HepG2 (cell line): ENCODE results near the gene ASB9. TPM values are rescaled to one million over a fixed set of nuclear protein-coding genes. Genes with fewer than 3 reads are reported as not detected.

ENCODE experiments used
- ATAC-seq: fragments of 200-7000 bp; cut with Tn5 transposase; 3 replicates; pipeline ENCODE4 v1.9.1; 2020; ENCODE audit warnings: mild to moderate bottlenecking, moderate library complexity
- BruUV-seq: library from RNA; stranded (reverse); fragments of 400-500 nt; replicated peaks from 2 replicates; lab custom pipeline; 2021; lab: Mats Ljungman, UMichigan
- CTCF ChIA-PET: fragments of 300-600 bp; formaldehyde crosslinking; extraction: SDS; loops from one replicate; lab custom pipeline; 2021; ENCODE audit warnings: low total read pairs, inconsistent platforms, low intra/inter-chr PET ratio; lab: Yijun Ruan, JAX
- POLR2A ChIA-PET: fragments of 350-600 bp; sonication (Branson Sonifier 250); formaldehyde crosslinking; loops from one replicate; lab custom pipeline; 2020; ENCODE audit warnings: antibody characterized with exemption, inconsistent platforms; lab: Yijun Ruan, JAX
- DNase-seq: peaks from one replicate; pipeline ENCODE4 v3.0.0-alpha.2; 2015; ENCODE audit warnings: low spot score
- FAIRE-seq: peaks from 3 replicates; lab custom pipeline; 2011; peaks lifted over from hg19 to GRCh38; lab: Jason Lieb, UNC
- H2AFZ ChIP-seq: one replicate; pipeline ENCODE4 v1.6.1; 2011; ENCODE audit warnings: low read length, inconsistent platforms
- H3K27ac ChIP-seq: fragments of 300-600 bp; 3 replicates; pipeline ENCODE4 v1.8.0; 2011; ENCODE audit warnings: mixed run types, mild to moderate bottlenecking, mixed read lengths, low read length, inconsistent platforms; ENCODE audit not compliant: insufficient read depth; ENCODE audit errors: extremely low read length
- H3K27me3 ChIP-seq, 2 experiments: fragments of 200-600 bp in 1 of 2; 2 replicates in 1 of 2; 3 replicates in 1 of 2; pipeline versions ENCODE4 v1.6.0 to v1.8.0; 2011; ENCODE audit warnings: low read length in 2 of 2, mild to moderate bottlenecking in 2 of 2, moderate library complexity in 2 of 2, inconsistent platforms in 1 of 2; ENCODE audit not compliant: insufficient read depth in 2 of 2, control insufficient read depth in 1 of 2
- H3K36me3 ChIP-seq, 2 experiments: fragments of 200-600 bp in 1 of 2; replicated peaks in 1 of 2; 2 replicates in 1 of 2; 3 replicates in 1 of 2; pipeline versions ENCODE4 v1.5.1 to v1.8.0; 2011; ENCODE audit warnings: low read length in 2 of 2, inconsistent platforms in 1 of 2; ENCODE audit not compliant: insufficient read depth in 2 of 2, control insufficient read depth in 1 of 2
- H3K4me1 ChIP-seq: 2 replicates; pipeline ENCODE4 v1.5.1; 2012; ENCODE audit warnings: low read length, inconsistent platforms; ENCODE audit not compliant: insufficient read depth
- H3K4me2 ChIP-seq: 2 replicates; pipeline ENCODE4 v1.6.0; 2011; ENCODE audit warnings: low read depth, low read length, inconsistent platforms
- H3K4me3 ChIP-seq, 3 experiments: fragments of 200-600 bp in 1 of 3; sonication (generic), shearing (Covaris generic) in 1 of 3; replicated peaks in 1 of 3; 2 replicates each; pipeline ENCODE4 v1.5.1; 2011 to 2016; ENCODE audit warnings: low read length in 3 of 3, inconsistent platforms in 2 of 3, low read depth in 2 of 3, mild to moderate bottlenecking in 2 of 3, control low read depth in 1 of 3, mixed read lengths in 1 of 3; ENCODE audit not compliant: insufficient read depth in 1 of 3
- H3K79me2 ChIP-seq: one replicate; pipeline ENCODE4 v1.6.1; 2011; ENCODE audit warnings: low read length, inconsistent platforms; ENCODE audit not compliant: insufficient read depth
- H3K9ac ChIP-seq: 2 replicates; pipeline ENCODE4 v1.6.0; 2011; ENCODE audit warnings: mild to moderate bottlenecking, low read depth, low read length, inconsistent platforms; ENCODE audit not compliant: insufficient read depth
- H3K9me3 ChIP-seq: 2 replicates; pipeline ENCODE4 v1.5.1; 2012; ENCODE audit warnings: mild to moderate bottlenecking, low read length
- H4K20me1 ChIP-seq: 2 replicates; pipeline ENCODE4 v1.6.0; 2011; ENCODE audit warnings: inconsistent platforms, mild to moderate bottlenecking, low read length, moderate library complexity; ENCODE audit not compliant: insufficient read depth
- ATF7-NPFF ChIP-seq: sonication (generic); formaldehyde crosslinking; IDR thresholded peaks from 2 replicates; pipeline ENCODE4 v1.8.1; 2023; ENCODE audit warnings: mild to moderate bottlenecking, low read depth, missing genetic modification reagents, moderate library complexity
- CREB1 ChIP-seq, 2 experiments: fragments of 450-650 bp in 1 of 2; IDR thresholded peaks; 2 replicates each; pipeline ENCODE4 v1.6.1; 2016 to 2017; ENCODE audit warnings: control low read depth in 1 of 2, mild to moderate bottlenecking in 1 of 2, missing compliant biosample characterization in 1 of 2, missing genetic modification characterization in 1 of 2
- EEA1 ChIP-seq: sonication (generic); formaldehyde crosslinking; IDR thresholded peaks from 2 replicates; pipeline ENCODE4 v1.5.1; 2020; ENCODE audit warnings: mild to moderate bottlenecking, missing genetic modification reagents, borderline replicate concordance
- GATAD2A ChIP-seq: IDR thresholded peaks from 2 replicates; pipeline ENCODE4 v1.6.1; 2016
- HMGA1 ChIP-seq: sonication (generic); formaldehyde crosslinking; conservative IDR thresholded peaks from 2 replicates; pipeline ENCODE4 v1.4.0; 2020; ENCODE audit warnings: missing genetic modification reagents
- IRF2 ChIP-seq: IDR thresholded peaks from 2 replicates; pipeline ENCODE4 v1.6.1; 2018; ENCODE audit warnings: missing genetic modification reagents, missing compliant biosample characterization
- KLF13 ChIP-seq: sonication (generic); formaldehyde crosslinking; IDR thresholded peaks from 2 replicates; pipeline ENCODE4 v1.4.0; 2020; ENCODE audit warnings: mild to moderate bottlenecking, missing genetic modification reagents
- MAZ ChIP-seq, 2 experiments: sonication (generic) in 1 of 2; formaldehyde crosslinking in 1 of 2; IDR thresholded peaks; 2 replicates each; pipeline versions ENCODE4 v1.5.0 to v1.6.1; 2012 to 2020; ENCODE audit warnings: low read depth in 2 of 2, mild to moderate bottlenecking in 2 of 2, borderline replicate concordance in 1 of 2, improper control_type of control experiment in 1 of 2, low read length in 1 of 2, missing genetic modification reagents in 1 of 2, moderate library complexity in 1 of 2
- RFX3 ChIP-seq: IDR thresholded peaks from 2 replicates; pipeline ENCODE4 v1.6.1; 2016; ENCODE audit warnings: missing biosample characterization, missing genetic modification reagents
- RXRB ChIP-seq: IDR thresholded peaks from 2 replicates; pipeline ENCODE4 v1.6.1; 2016; ENCODE audit warnings: borderline replicate concordance, missing genetic modification reagents, missing compliant biosample characterization
- SIN3B ChIP-seq: fragments of 150-350 bp; IDR thresholded peaks from 2 replicates; pipeline ENCODE4 v1.6.1; 2014; ENCODE audit warnings: low read length
- SIX1 ChIP-seq: sonication (generic); formaldehyde crosslinking; IDR thresholded peaks from 2 replicates; pipeline ENCODE4 v1.4.0; 2020; ENCODE audit warnings: missing genetic modification reagents, borderline replicate concordance
- SKIL ChIP-seq: sonication (generic); formaldehyde crosslinking; IDR thresholded peaks from 2 replicates; pipeline ENCODE4 v1.8.0; 2022; ENCODE audit warnings: missing genetic modification reagents, mild to moderate bottlenecking, moderate library complexity, borderline replicate concordance
- SOX5 ChIP-seq: IDR thresholded peaks from 2 replicates; pipeline ENCODE4 v1.6.1; 2016; ENCODE audit warnings: borderline replicate concordance
- ZKSCAN5 ChIP-seq: sonication (generic); formaldehyde crosslinking; IDR thresholded peaks from 2 replicates; pipeline ENCODE4 v1.5.1; 2020; ENCODE audit warnings: mild to moderate bottlenecking, missing genetic modification reagents
- ZNF143 ChIP-seq: sonication (generic); formaldehyde crosslinking; IDR thresholded peaks from 2 replicates; pipeline ENCODE4 v1.4.0; 2020; ENCODE audit warnings: missing genetic modification reagents
- ZNF446 ChIP-seq: sonication (generic); formaldehyde crosslinking; IDR thresholded peaks from 2 replicates; pipeline ENCODE4 v1.5.0; 2020; ENCODE audit warnings: mild to moderate bottlenecking, missing genetic modification reagents
- ZNF740 ChIP-seq: sonication (generic); formaldehyde crosslinking; IDR thresholded peaks from 2 replicates; pipeline ENCODE4 v1.4.0; 2020; ENCODE audit warnings: missing genetic modification reagents
- WGBS: methylation state at CpG from one replicate; pipeline ENCODE4 v1.1.6; 2017; ENCODE audit warnings: low lambda C conversion rate; 5-methylcytosine and 5-hydroxymethylcytosine counted together
- in situ Hi-C: cut with HindIII; loops from 2 replicates; pipeline ENCODE4 v1.10.0; 2017; ENCODE audit warnings: low pct_unique_long_range_greater_than_20kb; ENCODE audit not compliant: extremely low pct_ligation_motif_present
- intact Hi-C: fragments of 100-400 bp; cut with micrococcal nuclease; formaldehyde crosslinking; loops from one replicate; pipeline ENCODE4 v1.10.0; 2022; ENCODE audit not compliant: unreplicated experiment
- polyA plus RNA-seq, 8 experiments: library from polyadenylated mRNA; depleted of rRNA in 3 of 8; stranded (reverse) in 7 of 8; unstranded in 1 of 8; fragments of >200 nt; fragmentation: Illumina TruSeq in 4 of 8; extraction: Trizol in 4 of 8; gene quantifications; 2 replicates each; pipeline versions ENCODE4 v1.2.1 to v1.2.3, GENCODE V29; 2011 to 2016; ENCODE audit warnings: low read depth in 4 of 8, missing spikeins in 1 of 8, mixed read lengths in 1 of 8; ENCODE audit not compliant: insufficient read depth in 1 of 8
- total RNA-seq, 5 experiments: library from RNA; depleted of rRNA; stranded (reverse); fragments of >200 nt; fragmentation: Illumina TruSeq; extraction: Trizol; gene quantifications; 2 replicates each; pipeline ENCODE4 v1.2.3, GENCODE V29; 2016; ENCODE audit warnings: low read depth in 1 of 5

Gene ASB9
- total and polyA plus RNA-seq, 2 of the 13 experiments (the other 11 are each of a cell fraction or from before 2014, with no cell fraction given), result 4.2 to 13.8 TPM

DNA sequence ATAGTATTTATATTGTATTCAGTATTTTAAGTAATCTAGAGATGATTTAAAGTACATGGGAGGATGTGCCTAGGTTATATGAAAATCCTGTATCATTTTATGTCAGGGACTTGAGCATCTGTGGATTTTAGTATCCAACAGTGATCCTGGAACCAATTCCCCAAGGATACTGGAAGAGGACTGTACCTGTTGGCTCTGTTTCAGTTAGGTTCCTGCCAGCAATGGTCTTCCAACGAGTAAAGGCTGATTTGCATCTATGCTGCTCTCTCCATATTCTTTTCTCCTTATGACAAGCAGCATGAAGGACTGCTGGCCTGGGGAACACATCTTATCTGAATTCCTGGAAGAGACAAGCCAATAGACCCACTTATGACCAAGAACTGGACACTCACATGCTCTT is 34.9 kb downstream of the ASB9 start:
- WGBS, result 0% methylated on average over 1 of the region's 1 CpG
- H2AFZ ChIP-seq, result no peak overlapping the region
- H3K4me2 ChIP-seq, result no peak overlapping the region
- no peak for FAIRE-seq
- no peaks in the 10 kb centered on the region for H3K79me2 ChIP-seq
- TF ChIP-seq RXRB (CRISPR knock-in tag), result no peak
- no peak for TF ChIP-seq SKIL (CRISPR knock-in tag)
- TF ChIP-seq ZKSCAN5 (CRISPR knock-in tag), result no peak
- no TSS peak for BruUV-seq
- no peak overlapping the region for H3K27ac ChIP-seq
- POLR2A ChIA-PET, result no interaction called here
- no peak overlapping the region for H3K4me3 ChIP-seq
- no peak for DNase-seq
- intact Hi-C loops, result no loop called here
- H3K27me3 ChIP-seq, result no peaks in the 10 kb centered on the region
- no peaks in the 10 kb centered on the region for H3K36me3 ChIP-seq
- CTCF ChIA-PET, result no interaction called here
- no peak for ATAC-seq
- H3K4me1 ChIP-seq, result no peaks in the 10 kb centered on the region
- H3K9ac ChIP-seq, result no peak overlapping the region
- H3K9me3 ChIP-seq, result no peaks in the 10 kb centered on the region
- in situ Hi-C loops, result no loop called here
- H4K20me1 ChIP-seq, result no peaks in the 10 kb centered on the region

GRCh38 chrX:15233416-15234015 is 36.4 kb downstream of the ASB9 start:
- no peaks in the 10 kb centered on the region for H3K9me3 ChIP-seq
- H3K4me1 ChIP-seq, result no peaks in the 10 kb centered on the region
- no peak overlapping the region for H2AFZ ChIP-seq
- no peak for ATAC-seq
- no peak overlapping the region for H3K27ac ChIP-seq
- no peak overlapping the region for H3K4me3 ChIP-seq
- H3K4me2 ChIP-seq, result no peak overlapping the region
- DNase-seq, result no peak
- FAIRE-seq, result no peak
- H4K20me1 ChIP-seq, result no peaks in the 10 kb centered on the region
- POLR2A ChIA-PET, result no interaction called here
- no peaks in the 10 kb centered on the region for H3K36me3 ChIP-seq
- H3K27me3 ChIP-seq, result no peaks in the 10 kb centered on the region
- intact Hi-C loops (no loop called here), in situ Hi-C loops (no loop called here)
- H3K9ac ChIP-seq, result no peak overlapping the region
- CTCF ChIA-PET, result no interaction called here
- H3K79me2 ChIP-seq, result no peaks in the 10 kb centered on the region
- BruUV-seq, result no TSS peak
- WGBS, result 0% methylated on average over 3 of the region's 3 CpGs
- TF ChIP-seq SIN3B, result no peak
- no peak for TF ChIP-seq IRF2 (CRISPR knock-in tag)
- no peak for TF ChIP-seq ZNF143 (CRISPR knock-in tag)
- TF ChIP-seq ATF7-NPFF, result no peak
- no peak for TF ChIP-seq SIX1 (CRISPR knock-in tag)
- TF ChIP-seq MAZ (IDR thresholded peaks at IDR 0.05; ENCODE audit: borderline replicate concordance, low read depth, low read length), result no peak
- no peak for TF ChIP-seq MAZ (CRISPR knock-in tag; IDR thresholded peaks at IDR 0.05; ENCODE audit: low read depth)
- TF ChIP-seq ZNF446, result no peak
- TF ChIP-seq HMGA1 (CRISPR knock-in tag), result no peak
- no peak for TF ChIP-seq RFX3 (CRISPR knock-in tag)
- TF ChIP-seq GATAD2A, result no peak
- no peak for TF ChIP-seq SOX5 (CRISPR knock-in tag)
- no peak for TF ChIP-seq ZNF740
- no peak for TF ChIP-seq KLF13 (CRISPR knock-in tag)
- TF ChIP-seq CREB1 (IDR thresholded peaks at IDR 0.05), result no peak
- TF ChIP-seq CREB1 (CRISPR knock-in tag; IDR thresholded peaks at IDR 0.05), result no peak
- TF ChIP-seq EEA1 (CRISPR knock-in tag), result no peak
